Liver (tissue), 3 donors: ENCODE data around the gene SGSM1.

Experiments
- CTCF ChIP-seq: fragments of 150-350 bp; IDR thresholded peaks from 2 replicates; pipeline ENCODE4 v1.5.1; 2017; ENCODE audit warnings: improper control_type of control experiment, low read depth, low read length; ENCODE audit not compliant: missing input control
- FOXA1 ChIP-seq: IDR thresholded peaks from 2 replicates; pipeline ENCODE4 v1.6.1; 2016; ENCODE audit warnings: antibody characterized with exemption
- HNF4A ChIP-seq, 2 donors: conservative IDR thresholded peaks; 2 replicates each; pipeline ENCODE4 v1.6.1; 2016; ENCODE audit warnings: antibody characterized with exemption in 2 of 2, mild to moderate bottlenecking in 2 of 2
- JUND ChIP-seq, 2 donors: IDR thresholded peaks; 2 replicates each; pipeline ENCODE4 v1.6.1; 2016; ENCODE audit warnings: antibody characterized with exemption in 2 of 2
- MAX ChIP-seq: IDR thresholded peaks from 2 replicates; pipeline ENCODE4 v1.6.1; 2016; ENCODE audit warnings: antibody characterized with exemption
- RAD21 ChIP-seq, 2 donors: IDR thresholded peaks; 2 replicates each; pipeline ENCODE4 v1.6.1; 2016; ENCODE audit warnings: antibody characterized with exemption in 2 of 2, mild to moderate bottlenecking in 2 of 2
- REST ChIP-seq: IDR thresholded peaks from 2 replicates; pipeline ENCODE4 v1.6.1; 2016; ENCODE audit warnings: antibody characterized with exemption, mild to moderate bottlenecking
- SP1 ChIP-seq: IDR thresholded peaks from 2 replicates; pipeline ENCODE4 v1.6.1; 2018; ENCODE audit warnings: antibody characterized with exemption, mild to moderate bottlenecking
- TAF1 ChIP-seq: conservative IDR thresholded peaks from 2 replicates; pipeline ENCODE4 v1.6.1; 2016; ENCODE audit warnings: antibody characterized with exemption, mild to moderate bottlenecking
- YY1 ChIP-seq: IDR thresholded peaks from 2 replicates; pipeline ENCODE4 v1.6.1; 2016; ENCODE audit warnings: antibody characterized with exemption, mild to moderate bottlenecking
- ZBTB33 ChIP-seq: IDR thresholded peaks from 2 replicates; pipeline ENCODE4 v1.6.1; 2016; ENCODE audit warnings: antibody characterized with exemption
- donor health status: healthy.
- donor health status: healthy.

GRCh38 chr22:24961217-24961844 lies 155.3 kb downstream of the SGSM1 start:
- no peak for TF ChIP-seq MAX
- TF ChIP-seq RAD21 (IDR thresholded peaks at IDR 0.05): no peak
- no peak for TF ChIP-seq CTCF
- no peak for TF ChIP-seq SP1
- TF ChIP-seq TAF1: no peak
- TF ChIP-seq YY1: no peak
- no peak for TF ChIP-seq REST
- no peak for TF ChIP-seq FOXA1
- TF ChIP-seq ZBTB33: no peak
- no peak for TF ChIP-seq HNF4A (conservative IDR thresholded peaks at IDR 0.05)
- TF ChIP-seq JUND (IDR thresholded peaks at IDR 0.05): no peak
